COR-L47 (cell line): ENCODE measurements around the gene TMEM184A.
A peak's percentile ranks its signal among the peaks of the same experiment; 100 is the strongest.

ENCODE experiments used
- DNase-seq: peaks from one replicate; lab custom pipeline; 2025; lab: John Stamatoyannopoulos, UW

TMEM184A gene

DNA sequence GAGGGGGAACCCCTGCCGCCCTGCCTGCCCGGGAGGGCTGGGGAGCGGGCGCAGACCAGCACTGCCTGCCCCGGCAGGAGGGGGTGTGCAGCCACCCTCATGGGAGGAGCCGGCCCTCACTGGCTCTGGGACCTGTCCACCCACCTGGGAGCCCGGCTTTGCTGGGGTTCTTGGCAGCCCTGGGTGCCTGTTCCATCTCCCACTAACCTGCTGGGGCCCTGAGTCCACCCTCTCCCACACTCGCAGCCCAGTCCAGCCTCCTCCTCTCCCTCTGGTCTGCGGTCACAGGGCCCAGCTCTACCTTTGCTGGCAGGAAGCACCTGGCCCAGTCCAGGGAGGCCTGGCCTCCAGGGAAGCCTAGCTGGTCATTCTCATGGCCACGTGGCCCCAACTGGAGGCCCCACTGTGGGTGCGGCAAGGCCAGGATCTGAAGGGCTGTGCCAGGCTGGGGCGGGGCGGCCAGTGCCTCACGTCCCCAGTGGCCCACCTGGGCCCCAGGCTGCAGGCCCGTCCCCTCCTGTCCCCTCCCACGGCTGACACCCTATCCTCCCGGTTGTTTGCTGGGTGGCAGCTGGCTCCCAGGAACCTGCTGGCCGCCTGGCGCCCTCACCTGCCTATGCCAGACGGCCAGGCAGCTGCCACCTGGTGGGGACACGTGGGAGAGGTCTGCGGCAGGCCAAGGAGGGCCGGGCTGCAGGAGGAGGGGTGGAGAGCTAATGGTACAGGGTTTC, at the start of gene TMEM184A:
TSS of gene TMEM184A (minus strand) at position 393 of the 731 bp plus-strand sequence. CDS start 721 bp downstream, outside the sequence.
- peak; percentile 98 for DNase-seq

DNA sequence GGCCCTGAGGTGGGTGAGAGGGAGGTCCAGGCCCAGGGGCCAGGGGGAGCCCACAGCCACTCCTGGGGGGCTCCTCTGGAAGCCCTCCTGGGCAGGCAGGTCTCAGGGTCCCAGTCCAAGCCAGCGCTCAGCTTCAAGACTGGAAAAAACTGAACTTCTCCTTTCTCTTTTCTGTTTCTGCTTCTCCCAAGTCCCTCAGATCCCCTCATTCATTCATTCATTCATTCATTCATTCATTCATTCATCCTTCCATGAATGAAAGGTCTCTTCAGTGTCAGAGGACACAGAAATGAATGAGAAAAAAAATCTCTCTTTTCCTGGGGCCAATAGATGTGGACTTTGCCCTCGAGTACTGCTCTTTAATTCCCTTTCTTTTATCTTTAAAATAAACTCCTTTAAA, 48.4 kb upstream of the TMEM184A start:
- no peak for DNase-seq

GRCh38 chr7:1603346-1604225, 47.6 kb upstream of the TMEM184A start:
- DNase-seq = no peak

DNA sequence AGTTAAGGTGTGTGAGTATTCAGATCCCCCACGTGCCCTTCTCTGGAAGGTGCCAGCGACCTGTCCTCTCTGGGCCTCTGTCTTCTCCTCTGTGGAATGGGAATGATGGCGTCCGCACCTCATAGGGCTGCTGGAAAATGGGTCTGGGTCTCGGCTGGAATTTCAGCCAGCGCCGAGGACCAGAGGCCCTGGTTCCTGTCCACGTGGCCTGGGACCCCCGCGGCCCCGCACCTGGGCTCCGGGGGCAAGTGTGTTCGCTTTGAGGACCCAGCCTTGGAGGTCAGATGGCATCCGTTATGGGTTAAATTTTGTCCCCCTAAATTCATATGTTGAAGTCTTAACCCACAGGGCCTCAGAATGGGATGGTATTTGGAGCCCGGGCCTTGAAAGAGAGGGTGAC, 46.4 kb upstream of the TMEM184A start:
- DNase-seq = no peak

DNA sequence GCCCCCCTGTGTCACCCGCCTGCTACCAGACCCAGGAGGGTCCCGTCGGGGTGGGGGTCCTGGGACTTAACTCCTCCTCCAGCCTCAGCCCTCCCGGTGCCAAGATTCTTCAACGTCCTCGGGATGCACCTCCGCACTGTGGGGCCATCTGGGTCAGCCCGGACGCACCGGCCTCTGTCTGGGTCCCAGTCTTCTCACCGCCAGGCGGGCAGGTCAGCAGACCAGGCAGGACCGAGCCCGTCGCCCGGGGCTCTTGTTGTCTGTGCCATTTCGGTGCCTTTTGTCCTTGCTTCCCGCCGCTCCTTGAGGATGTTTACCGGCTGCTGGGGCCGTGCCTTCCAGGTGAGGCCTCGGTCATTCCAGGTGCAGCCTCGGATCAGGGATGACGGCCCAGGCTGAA, 46.0 kb upstream of the TMEM184A start:
- DNase-seq = no peak

DNA sequence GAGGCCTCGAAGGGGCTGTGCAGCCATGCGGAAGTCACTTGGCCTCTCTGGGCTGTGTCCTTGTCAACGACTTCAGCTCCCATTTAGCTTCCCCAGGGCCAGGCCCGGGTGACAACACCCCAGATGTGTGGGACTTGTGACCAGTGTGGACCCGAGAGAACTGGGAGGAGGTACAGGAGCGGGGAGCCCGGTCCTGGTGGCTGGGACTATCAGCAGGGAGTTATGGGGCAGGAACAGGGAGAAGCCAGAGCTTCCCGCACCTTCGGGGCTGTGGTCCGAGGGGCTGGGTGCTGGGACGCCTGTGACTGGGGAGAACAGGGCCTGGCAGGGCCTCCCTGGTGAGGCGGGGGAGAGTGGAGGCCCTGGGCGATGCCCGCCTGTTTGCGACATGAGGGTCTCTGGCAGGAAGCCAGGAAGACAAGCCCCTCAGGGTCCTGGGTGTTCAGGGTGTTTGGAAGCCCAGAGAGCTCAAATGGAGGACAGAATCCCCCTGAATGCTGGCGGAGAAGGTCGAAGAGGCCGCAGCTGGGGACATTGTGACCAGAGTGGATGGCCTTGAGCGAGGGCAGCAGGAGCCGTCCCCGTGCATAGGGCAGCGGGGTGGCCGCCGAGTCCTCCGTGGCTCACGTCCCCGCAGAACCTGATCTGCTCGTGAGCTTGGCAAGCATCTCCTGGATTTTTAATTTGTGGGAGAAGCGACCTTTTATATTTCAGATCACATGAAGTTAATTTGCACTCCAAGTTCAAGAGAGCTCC, 43.8 kb upstream of the TMEM184A start:
- DNase-seq = no peak

DNA sequence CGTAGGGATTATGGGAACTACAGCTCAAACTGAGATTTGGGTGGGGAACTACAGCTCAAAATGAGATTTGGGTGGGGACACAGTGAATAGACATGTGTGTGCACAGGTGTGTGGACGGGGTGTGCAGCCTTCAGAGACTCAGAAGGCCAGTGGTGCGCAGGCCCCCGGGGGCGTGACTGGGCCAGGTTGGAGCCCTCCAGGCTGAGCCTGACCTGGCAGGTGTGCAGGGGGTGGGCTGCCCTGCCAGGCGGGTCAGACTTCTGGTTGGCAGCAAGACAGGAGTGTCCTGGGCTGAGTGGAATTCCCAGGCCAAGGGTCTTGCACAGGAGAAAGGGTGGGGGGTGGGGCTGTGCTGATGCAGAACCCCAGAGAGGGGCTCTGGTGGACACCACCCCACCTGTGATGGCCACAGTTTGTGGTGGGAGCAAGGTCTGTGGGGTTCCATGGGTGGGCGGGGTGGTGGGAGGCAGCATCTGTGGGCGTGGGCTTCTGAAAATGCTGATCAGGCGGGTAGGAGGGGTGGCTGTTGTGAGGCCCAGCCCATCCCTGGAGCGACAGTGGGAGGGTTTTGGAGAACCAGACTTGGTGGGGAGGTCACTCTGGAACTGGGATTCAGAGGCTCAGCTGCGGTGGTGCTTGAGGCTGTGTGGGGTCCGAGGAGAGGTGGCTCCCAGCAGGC, 43.1 kb upstream of the TMEM184A start:
- DNase-seq = no peak

DNA sequence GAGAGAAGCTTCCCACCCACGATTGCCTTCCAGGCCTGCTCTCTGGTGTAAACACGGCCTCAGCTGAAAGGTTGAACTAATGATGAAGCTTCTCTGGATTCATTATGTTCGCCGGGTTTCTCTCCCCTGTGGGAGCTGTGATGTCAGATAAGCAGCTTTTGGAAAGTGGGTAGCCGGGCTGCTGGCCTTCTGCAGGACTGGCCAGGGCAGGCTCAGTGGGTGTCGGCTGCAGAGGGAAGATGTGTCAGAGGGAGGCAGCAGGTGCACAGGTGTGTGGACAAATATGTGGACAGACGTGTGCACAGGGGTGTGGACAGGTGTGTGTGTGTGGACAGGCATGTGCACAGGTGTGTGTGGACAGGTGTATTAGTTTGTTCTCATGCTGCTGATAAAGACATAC, 42.3 kb upstream of the TMEM184A start:
- no peak for DNase-seq

DNA sequence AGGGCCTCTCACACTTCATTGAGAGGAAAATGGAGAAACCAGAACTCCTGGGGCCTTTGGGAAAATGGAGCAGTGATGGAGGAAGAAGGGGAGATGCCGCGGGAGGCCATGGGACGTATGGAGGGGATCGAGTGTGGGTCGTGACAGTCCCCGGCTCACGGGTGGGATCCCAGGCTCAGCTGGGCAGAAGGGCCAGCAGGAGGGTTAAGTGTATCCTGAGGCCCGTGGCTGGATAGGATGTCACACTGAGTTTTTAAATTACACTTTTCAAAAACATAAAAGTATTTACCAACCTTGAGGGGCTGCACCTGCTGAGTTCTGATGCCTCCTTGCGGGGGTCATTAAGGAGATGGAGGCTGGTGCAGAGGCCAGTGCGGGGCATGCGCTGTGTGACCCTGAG, 41.8 kb upstream of the TMEM184A start:
- no peak for DNase-seq

- DNase-seq = no peak
These were observed 41.2 kb upstream of the TMEM184A start for GRCh38 chr7:1597066-1597760.

DNA sequence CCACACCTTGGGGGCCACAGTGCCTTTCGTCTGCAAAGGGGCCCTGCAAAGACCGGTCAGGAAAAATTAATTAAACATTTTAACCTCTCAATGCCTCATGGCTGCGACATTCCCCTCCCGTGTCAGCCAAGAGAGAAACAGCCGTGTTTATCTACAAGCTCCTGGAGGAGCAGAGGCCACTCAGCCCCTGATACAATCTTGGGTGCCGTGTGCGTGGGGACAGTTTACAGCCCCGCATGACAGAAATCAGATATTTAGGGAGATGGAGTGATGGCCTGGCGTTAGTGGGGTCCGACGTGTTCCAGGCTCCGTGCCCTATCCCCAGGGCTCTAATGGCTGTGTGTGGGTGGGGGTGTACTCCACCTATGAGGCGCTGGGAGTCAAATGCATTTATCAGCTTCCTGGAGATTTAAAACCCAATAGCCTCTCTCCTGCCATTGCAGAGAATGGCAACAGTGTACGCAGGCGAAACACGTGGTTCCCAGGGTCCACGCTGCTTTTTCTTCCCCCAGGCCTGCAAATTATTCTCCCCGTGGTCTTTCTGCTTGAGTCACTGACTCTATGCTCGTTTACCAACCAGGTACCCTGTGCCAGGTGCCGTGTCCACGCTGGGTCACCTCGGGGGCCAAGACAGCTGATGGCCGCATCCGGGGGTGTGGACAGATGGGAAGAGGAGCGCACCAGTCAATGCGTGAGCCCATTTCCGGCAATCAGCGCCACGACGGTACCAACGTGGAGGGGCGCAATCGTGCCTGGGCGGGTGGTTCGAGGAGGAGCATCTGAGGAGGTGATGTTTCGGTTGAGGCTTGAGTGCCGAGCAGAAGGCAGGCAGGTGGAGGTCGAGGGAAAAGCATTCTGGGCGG, 40.4 kb upstream of the TMEM184A start:
- no peak for DNase-seq

GRCh38 chr7:1595636-1596035, 39.6 kb upstream of the TMEM184A start:
- DNase-seq = no peak

DNA sequence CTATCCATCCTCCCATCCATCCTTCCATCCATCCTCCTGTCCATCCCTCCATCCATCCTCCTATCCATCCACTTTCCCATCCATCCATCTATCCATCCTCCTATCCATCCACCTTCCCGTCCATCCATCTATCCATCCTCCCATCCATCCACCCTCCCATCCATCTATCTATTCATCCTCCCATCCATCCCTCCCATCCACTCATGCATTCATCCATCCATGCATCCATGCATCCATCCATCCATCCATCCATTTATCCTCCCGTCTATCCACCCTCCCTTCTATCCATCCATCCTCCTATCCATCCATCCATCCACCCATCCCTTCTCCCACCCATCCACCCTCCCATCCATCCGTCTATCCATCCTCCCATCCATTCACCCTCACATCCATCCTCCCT, 39.0 kb upstream of the TMEM184A start:
- DNase-seq = no peak

- no peak for DNase-seq
These were observed 38.0 kb upstream of the TMEM184A start for GRCh38 chr7:1593904-1594421.

DNA sequence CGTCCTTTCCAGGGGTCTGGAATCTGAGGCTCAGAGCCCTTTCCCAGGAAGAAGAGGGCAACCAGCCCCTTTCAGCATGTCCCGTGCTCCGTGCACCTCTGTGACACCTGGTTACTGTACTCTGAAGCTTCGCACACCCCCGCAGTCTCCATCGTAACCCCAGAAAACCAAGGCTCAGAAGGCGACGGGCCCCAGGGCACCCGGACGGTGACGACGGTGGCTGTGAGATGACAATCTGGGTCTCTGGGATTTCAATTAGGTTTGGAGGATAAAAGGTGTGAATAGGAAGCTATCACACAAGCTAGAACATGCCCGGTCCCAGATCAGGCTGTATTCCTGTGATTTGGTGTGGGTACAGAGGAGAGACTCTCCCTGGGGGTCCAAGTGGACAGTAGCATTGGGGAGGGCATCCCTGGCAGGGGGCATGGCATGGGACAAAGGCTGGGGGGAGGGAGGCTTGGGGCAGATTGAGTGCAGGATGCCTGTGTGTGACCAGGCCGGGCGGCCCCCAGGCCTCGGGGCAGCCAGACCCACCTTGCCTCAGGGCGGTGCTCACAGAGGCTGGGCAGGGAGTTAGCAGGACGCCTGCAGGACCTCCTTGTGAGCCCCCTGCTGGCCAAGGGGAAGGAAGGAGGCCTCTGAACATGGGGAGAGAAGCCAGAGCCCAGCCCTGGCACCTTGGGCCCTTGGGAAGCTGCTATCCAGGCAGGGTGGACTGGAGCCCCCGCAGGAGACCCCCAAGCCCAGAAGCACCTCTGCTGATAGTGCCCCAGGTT, 37.3 kb upstream of the TMEM184A start:
- no peak for DNase-seq

DNA sequence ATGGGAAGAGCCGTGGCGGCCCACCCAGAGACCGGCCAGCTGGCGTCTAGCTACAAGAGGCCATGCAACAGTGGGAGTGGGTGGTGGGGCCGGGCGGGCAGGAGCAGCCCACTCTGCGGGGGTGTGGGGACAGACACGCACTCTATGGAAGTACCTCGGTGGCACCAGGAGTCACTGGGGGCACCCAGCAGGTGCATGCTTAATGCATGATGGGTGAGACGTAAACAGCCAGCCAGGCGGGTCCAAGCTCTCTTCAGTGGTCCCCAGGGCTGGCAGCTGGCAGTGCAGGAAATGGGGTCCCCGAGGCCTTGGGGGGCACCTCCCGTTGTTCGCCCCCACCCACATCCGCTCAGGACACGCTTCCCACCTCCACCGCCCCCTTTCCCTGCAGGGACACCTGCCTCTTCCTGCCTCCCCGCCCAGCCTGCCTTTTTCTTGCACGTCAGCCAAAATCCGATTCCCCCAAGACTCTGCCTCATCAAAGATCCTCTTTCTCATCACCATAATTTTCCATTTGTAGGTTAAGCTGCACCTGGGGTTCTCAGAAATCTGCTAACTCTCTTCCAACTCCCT, 36.4 kb upstream of the TMEM184A start:
- DNase-seq = no peak

- no peak for DNase-seq
These were observed 35.9 kb upstream of the TMEM184A start for GRCh38 chr7:1591876-1592275.

DNA sequence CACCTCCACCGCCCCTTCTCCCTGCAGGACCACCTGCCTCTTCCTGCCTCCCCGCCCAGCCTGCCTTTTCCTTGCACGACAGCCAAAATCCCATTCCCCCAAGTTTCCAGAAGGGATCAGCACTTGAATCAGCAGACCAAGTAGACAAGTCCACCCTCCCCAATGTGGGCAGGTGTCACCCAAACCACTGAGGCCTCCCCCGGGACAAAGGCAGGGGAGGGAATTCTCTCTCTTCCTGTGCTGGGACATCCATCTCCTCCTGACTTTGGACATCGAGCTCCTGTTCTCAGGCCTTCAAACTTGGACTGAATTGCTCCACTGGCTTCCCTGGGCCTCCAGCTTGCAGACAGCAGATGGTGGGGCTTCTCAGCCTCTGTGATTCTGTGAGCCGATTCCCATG, 35.4 kb upstream of the TMEM184A start:
- DNase-seq = no peak

GRCh38 chr7:1590887-1591286, 34.9 kb upstream of the TMEM184A start:
- DNase-seq = no peak
